Stimulated activated CD8-positive, alpha-beta memory T cell treated with anti-CD3 and anti-CD28 coated beads, Interleukin-7, amount 100 ng/mL, for 1 hour (primary cell): ENCODE measurements around the gene LPP.

Experiments
- DNase-seq, 2 donors: peaks; one replicate each; pipeline ENCODE4 v3.0.0-alpha.2; 2020; ENCODE audit warnings: low read depth in 2 of 2

Gene LPP

DNA sequence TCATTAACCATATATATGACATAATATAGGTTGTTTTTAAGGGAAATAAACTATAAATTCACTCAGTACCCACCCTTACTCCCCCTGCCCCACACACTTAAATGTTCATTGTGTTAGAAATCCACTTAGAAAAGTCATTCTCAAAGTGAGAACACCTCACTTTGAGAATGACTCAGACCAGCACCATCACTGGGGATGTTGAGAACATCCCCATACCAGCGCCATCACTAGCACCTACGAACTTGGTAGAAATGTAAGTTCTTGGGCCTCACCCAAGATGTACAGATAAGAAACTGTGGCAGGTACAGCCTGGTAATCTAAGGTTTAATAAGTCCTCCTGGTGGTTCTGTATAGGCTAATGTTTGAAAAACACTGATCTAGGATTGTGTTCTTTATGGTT, 362.6 kb downstream of the LPP start:
- DNase-seq = no peak

DNA sequence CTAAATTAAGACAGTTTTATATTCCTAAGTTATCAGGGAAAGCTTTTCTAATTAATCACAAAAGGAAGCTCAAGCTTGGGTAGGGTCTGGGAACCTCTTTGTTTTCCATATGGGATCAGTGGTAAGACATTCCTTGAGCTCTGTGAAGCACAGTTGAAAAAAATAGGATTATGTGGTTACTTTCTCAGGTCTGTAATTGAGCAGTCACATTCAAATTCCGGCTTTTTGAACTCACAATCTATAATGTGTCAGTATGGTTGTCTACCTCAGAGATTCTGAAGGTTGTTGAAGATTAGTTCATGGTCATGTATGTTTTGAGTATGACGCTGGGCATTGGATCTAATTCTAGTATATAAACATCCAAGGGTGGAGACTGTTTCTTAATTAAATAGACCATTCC, 364.5 kb downstream of the LPP start:
- no peak for DNase-seq

DNA sequence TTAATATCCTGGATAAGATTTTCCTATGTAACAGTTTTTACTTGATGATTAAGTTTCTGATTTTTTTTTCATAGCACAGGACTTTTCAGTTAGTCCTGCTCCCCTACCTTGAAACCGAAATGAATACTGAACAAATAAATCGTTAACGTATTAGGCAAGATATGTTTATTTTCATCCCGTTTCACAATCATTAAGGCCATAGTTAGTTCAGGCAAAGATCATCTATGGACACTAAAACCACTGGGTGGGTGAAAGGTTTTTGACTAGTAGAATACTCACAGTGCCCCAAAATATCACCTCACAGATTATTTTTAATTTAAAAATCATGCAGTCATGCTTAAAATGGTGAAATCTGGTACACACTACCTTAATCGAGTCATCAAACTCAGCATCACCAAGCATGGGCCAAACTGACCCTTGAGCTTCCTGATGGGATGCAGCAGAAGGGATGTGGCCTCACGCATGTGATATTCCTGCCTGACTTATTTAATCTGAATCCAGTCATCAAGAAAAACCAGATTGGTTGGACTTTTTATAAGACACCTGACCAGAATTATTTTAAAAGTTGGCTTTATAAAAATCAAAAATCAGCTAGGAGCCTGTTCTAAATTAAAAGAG, 365.0 kb downstream of the LPP start:
- no peak for DNase-seq

DNA sequence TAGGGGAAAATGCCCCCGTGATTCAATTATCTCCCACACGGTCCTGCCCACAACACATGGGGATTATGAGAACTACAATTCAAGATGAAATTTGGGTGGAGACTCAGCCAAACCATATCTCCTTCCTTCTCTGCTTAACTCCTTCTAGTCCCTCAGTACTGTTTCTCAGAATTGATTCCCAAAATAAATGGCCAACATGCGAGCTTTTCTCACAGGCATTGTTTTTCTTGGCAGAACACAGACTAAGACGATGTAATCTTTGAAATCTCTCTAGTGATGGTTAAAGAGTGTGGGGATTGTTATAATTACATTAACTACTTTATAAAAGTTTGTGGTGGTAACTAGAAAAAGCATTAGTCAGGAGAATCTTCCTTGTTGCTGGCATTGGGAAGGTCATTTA, 366.5 kb downstream of the LPP start:
- DNase-seq = no peak

DNA sequence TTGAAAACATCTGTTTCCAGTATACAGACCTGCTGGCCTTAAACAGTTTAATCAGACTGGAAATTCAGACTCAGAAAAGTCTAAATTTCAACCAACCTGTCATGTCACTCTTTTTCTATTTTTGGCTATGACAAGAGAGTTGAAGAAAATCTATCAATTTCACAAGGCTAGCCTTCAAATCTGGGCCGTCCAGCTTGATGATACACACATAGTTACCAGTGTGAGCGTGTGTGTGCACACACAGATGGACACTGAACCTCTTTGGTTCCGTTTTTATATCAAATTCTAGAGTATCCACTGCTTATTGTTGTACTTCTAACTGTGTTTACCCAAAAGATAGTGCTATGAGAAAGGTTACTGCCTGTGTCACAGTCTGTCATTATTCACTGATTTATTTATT, 368.2 kb downstream of the LPP start:
- no peak for DNase-seq

DNA sequence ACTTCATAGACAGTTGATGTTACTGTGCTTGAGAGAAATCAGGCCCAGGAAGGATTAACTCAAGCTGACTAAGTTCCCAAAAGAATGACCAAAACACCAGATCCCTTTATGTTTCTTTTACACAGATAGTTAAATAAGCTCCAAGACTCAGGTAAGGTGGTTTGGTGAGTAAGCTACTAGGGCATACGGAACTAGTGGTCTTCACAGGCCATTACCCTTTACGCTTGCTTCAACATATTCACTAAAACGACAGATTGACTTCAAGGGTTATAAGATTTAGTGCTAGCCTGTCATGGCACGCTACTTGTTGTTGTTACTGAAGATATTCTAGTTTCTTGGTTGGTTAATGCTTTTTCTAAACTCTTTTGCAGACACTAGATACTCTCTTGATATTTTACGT, 369.3 kb downstream of the LPP start:
- DNase-seq = no peak

DNA sequence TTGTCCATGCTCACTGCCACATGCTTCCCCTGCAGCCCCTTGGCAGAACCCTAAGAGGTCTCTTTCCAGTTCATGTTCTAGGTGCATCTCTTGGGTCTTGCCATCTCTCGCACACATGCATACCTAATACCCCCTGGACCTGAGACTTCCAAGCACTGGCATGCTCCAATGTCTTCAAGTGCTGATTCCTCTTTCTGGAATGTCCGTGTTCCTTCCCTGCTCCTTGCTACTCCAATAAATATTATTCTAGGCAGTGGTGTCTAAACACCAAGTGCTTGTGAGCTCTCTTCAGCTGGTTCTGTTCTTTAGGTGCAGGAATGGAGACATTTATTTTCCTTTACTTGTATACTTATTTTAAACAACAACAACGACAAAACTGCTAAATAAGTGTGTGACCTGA, 370.1 kb downstream of the LPP start:
- DNase-seq = no peak

DNA sequence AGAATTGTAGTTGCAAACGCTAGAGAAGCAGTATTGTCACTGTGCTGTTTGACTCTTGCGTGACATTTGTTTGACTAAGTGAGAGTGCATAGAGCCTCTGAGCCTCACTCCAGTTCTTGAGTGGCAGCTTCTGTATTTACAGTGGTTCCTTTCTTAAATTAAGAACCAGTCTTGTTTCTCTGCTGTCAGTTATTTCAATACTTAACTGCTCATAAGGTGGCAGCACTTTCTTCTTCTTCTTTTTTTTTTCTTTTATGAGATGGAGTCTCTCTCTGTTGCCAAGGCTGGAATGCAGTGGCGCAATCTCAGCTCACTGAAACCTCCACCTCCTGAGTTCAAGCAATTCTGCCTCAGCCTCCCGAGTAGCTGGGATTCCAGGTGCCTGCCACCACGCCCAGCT, 372.1 kb downstream of the LPP start:
- no peak for DNase-seq

DNA sequence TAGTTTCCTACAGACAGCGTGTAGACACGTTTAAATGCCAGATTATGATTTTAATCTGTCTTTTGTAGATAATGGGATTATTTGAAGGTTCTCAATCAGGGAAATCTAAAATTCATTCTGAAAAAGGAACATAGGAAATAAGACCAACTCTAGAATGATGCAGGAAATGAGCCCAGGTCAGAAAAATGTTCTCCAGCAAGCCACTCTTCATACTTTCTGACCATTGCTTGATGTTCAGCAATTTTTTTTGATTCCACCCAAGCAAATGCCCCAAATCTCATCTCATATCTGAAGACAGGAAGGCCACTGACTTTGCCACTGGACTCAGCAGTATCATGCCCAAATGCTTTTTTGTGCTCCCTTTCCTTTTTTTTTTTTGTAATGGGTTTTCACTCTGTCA, 373.4 kb downstream of the LPP start:
- DNase-seq = no peak

DNA sequence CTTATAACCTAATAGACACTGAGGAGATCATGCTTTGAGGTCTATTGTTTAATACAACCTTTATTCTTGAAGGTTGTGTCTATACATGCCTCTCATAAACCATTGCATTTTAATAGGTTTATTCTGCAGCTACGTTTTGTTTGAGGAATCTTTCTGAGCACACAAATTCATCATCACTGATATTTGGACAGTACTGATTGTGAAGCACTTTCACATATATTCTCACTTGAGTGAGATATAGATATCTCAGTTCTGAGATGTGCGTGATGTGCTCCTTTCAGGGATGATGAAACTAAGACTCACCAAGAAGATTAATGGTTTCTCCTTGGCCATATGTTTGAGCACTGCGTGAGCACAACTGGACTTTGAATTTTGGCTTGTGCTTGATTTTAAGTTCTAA, 374.4 kb downstream of the LPP start:
- no peak for DNase-seq

DNA sequence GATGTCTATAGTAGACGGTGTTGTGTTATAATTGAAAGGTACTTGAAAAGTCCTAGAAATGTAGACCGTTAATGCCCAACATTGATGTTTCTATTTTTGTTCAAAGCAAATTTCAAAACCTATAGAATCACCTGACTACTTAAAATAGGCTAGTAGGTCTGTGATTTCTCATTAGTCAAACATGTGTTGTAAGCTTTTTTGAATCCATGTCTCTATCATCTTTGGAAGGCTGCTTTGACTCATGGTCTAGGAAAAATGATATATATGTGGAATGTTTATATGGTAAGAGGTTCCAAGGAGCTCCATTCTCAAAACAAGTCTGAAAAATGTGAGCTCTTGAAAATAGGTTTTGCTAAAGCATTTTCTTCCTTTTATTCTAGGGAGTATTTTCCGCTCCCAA, 375.3 kb downstream of the LPP start:
- DNase-seq = no peak

DNA sequence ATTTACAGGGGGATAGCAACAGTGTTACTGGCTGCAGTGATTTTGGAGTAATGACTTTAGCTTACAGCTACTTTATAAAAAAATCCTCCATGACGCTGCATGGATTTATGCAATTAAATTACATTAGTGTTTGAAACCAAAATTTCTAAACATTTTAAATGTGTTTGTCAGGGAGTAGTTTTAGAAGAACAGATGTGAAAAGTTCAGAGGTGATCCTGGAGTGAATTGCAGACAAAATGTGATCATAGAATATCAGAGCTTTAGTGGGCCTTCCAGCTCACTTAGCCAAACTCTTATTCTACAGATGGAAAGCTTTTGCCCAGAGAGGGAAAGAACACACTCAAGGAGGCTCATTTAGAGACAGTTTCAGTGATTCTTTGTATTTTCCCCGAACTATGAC, 376.3 kb downstream of the LPP start:
- DNase-seq = no peak

DNA sequence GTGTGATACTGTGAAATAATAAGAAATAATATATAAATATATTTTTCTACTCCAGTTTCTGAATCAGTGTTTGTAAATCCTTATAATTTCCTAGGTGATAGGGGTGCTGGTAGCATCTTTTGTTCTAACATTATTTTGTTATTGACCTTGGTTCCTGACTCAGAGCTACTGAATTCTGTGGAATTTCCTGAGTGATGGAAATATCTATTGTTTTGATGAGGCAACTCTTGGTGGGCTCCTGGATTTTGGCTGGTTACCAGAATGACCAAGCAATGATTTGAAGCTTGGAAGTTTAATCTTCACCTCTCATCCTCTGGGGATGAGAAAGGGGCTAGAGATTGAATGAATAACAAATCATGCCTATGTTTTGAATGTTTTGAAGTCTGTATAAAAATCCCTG, 377.3 kb downstream of the LPP start:
- no peak for DNase-seq

DNA sequence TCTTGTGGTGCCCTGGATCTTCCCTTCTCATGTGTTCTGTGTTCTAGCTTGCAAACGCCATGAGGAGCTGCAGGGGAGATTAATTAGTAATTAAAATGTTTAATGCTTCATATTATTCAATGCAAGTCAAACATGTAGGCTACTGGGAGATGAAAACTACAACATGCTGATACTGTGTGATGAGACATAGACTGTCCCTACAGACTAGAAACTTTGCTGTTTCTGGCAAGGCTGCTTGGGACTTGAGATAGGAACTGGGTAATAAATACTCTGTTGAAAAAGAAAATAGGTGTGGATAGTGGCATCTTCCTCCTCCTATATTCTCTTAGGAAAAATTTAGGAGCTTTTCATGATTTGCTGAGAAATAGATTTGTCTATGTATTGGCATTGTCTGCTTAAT, 379.2 kb downstream of the LPP start:
- no peak for DNase-seq

DNA sequence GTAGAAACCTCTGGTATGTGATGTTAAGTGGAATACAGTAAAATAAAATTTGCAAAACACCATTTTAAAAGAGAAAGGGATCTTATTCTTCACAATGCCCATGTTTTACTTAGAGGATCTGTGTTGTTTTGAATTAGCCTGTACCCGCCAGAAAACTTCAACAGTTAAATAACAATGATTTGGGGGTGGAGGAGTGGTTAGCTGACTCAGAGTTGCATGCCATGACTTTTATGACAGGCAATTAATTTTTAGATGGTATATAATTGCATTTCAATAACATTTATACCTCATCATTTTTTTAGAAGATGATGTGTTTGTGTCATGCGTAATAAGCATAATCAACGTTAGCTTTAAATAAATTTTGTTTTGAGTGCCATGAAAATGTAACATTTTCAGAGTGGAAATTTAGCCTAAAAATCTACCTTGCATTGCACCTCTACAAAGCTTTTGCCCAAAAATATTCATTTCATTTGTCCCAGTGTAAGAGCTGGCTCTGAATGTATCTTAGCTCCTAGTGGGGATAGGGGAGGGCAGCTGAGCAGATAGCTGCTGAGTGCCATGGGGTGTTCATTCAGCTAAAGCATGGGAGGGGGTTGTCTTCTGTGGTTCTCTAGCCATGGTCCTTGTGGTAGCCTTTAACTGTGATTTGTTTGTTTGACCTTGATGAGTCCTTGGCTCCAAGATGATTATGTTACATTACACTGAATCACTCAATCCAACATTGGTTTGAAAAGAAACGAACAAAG, 379.8 kb downstream of the LPP start:
- no peak for DNase-seq

DNA sequence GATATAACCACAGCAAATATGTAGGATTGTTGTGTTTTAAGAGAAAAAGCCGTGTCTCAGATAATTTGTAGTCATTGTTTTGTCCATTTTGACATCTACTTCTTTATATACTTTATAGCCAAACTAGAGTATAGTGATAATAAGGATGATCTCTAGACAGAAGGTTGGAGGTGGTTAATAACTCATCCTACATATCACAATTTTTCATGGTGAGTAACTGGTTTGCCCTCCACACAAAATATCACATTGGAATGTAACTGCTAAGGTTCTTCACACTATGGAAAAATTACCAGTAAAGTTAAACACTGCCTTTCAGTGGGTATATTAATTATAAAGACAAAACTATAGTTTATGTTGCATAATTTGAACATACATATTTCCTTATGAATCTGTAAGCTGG, 380.7 kb downstream of the LPP start:
- no peak for DNase-seq

DNA sequence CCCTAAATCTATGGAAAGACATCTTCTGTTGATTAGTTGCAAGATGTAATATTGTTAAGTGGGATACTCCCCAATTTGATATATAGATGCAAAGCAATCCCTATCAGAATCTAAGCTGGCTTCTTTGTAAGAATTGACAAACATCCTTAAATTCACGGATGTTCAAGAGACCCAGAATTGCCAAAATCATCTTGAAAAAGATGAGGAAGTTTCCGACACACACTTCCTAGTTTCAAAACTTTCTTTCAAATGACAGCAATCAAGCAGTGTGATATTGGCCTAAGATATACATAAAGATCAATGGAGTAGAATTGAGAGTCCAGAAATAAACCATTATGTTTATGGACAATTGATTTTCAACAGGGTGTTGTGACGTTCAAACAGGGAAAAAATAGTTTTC, 383.6 kb downstream of the LPP start:
- no peak for DNase-seq

DNA sequence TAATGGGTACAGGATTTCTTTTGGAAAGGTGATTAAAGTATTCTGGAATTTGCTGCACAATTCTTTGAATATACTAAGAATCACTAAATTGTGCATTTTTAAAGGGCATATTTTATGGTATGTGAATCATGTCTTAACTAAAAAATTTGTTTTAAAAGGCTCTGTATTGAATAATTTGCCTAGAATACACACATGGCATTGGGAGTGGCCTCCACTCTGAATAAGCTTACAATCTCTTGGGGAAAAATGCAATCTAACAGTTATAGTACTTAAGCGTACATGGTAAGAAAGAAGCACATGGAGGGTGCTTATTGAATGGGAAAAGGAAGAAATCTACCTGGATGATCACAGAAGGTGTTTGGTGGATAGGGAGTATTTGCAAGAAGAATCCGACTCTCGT, 385.1 kb downstream of the LPP start:
- no peak for DNase-seq

DNA sequence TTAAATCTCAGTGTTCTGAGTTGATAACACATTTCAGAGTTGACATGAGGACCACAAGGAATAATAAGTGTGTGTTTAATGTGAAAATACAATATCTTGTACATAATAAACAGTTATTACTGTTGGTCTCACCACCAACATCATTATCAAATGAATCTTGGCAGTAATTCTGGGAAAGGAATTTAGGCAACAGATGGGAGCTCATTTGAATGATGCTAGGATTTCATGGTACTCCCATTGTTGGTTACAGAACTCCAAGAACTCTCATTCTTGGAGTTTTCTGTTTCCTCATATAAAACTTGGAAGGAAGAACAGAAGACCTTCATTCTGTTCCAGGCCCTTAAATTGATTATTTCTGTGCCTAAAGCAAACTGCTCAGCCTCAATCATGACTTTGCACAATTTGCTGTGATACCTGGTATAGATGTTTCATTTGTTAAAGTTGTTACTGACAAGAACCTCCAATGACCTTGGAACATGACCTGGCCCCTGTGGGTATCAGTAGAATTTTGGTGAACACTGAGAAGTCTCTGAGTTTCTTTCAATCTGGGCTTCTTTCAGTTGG, 385.8 kb downstream of the LPP start:
- no peak for DNase-seq

DNA sequence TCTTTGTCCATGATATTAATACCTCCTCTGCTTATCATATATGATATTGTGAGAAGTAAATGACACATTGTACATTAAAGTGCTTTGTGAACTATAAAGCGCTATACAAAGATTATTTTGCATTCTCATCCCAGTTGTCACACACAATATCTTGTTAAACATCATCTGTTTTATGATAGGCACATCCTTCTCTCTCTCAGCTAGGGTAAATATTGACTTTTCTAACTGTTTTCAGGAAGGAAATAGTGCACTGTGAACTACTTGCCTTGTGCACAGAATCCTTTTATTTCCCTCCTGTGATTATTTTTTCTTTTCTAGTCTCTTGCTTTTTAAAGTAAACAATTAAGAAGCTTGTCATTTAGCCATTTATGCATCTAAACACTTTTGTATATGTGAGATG, 388.2 kb downstream of the LPP start:
- no peak for DNase-seq

DNA sequence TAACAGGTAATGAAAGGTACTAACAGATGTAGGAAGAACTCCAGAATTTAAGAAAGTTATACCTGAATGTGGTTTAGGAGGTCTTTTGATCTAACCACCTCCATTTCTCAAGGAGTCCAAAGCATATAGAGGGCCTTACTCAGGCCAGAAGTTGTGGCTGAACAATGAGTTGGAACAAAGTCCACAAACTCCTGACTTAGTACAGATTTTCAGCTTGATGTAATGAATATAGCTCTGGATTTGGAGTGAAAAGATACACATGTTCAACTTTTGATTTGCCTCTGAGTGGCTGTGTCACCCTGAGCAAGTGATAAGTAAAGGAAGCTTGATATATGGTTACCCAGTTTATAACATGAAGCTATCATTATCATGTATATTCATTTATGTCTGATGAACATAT, 390.1 kb downstream of the LPP start:
- DNase-seq = no peak

DNA sequence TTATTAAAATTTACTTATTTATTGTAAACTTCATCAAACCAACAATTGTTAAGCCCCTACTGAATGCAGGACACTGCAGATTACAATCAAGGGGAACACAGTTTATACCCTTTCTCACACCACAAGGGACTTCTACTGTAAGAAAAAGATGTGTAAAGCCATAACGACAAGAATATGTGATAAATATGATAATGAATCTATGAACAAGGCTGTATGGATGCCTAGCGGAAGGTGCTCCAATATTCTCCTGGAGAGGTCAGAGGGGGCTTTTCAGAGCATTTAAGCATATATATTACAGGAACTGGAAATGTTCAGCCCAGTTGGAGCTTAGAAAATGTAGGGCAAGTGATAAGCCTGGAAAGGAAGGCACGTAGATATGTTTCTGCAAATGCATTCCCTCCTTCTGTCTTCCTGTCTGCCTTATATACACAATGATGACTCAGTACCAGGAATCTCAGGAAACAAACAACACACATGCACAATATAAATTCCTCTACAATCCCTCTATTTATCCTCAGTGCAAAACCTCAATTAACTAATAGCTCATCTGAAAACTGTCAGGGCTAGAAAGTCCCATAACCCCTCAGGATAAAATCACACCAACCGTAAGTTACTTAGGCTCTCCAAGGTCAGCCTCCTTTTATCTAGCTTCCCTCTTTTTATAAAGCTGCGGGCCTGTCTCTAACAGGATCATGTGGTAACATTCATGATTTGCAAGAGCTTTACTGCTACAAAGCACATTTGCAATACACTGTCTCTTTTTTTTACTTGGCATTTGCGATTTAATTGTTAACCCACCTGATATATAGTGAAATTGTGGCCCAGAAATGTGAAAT, 393.1 kb downstream of the LPP start:
- DNase-seq = no peak

DNA sequence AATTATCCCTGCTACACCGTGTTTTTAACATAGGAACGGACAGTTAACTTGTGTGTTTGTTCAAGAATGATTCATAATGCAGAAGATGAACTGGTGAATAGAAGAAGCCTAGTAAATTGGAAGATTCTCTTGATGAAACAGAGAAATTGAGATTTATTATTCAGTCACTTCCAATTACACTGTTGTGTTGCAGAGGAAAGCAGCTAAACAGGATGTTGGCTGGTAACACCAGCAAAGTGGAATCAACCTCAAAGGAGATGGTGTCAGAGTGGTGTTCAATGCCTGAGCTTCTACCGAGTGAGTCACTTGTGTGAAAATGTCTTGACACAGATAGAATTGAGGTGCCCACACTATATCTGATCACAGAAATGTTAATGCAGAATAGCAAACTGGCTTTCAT, 399.6 kb downstream of the LPP start:
- no peak for DNase-seq
